Measurements from ENCODE around the gene HYAL1. TPM values are rescaled to one million over a fixed set of nuclear protein-coding genes. Genes with fewer than 3 reads are reported as not detected.
"Not testable (repeated sequence)": the region's sequence is repeated elsewhere in the genome, so short reads cannot be mapped to it uniquely, and the experiment has no call there.

HYAL1 gene
- total RNA-seq, 1 donor from 2014 or later, result 4.1 TPM

DNA sequence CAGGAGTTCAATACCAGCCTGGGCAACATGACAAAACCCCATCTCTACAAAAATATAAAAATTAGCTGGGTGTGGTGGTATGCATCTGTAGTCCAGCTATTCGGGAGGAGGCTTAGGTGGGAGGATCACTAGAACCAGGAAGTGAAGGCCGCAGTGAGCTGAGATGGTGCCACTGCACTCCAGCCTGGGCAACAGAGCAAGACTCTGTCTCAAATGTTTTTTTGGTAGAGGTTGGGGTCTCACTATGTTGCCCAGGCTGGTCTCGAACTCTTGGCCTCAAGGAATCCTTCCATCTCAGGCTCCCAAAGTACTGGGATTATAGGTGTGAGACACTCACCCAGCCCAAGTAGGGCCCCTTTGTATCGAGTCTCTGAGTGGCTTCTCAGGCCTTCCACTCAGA lies 9.3 kb downstream of the HYAL1 start:
- ATAC-seq, result no peak

DNA sequence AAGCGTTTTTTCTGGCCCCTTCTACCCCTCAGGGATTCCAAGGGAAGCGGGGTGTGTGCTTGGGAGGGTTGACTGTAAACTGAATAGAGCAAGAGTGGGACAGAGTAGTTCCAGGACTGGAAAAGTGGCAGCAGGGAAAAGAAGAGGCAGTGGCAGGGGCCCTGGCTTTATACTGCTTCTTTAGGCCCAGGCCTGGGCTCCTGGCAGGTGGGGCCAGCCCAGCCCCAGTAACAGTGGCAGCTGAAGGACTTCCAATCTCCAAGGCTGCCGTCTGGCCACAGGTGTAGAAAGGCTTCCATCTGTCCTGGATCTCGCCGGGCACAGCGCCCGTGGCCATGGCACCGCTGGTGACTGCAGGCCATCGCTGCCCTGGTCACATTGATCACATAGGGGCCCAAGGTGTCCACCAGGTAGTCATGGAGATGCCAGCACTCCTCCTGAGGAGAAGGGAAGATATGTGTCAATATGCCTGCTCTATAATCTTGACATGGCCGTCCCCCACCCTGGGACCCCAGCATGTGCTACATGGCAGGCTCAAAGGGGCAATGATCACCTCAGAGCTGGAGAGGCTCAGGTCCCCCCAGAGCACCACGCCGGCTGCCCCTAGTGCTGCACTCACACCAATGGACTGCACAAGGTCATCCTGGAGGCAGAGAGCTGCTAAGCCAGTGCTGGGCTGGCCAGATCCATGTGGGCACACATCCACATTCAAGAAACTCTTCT lies 10.1 kb downstream of the HYAL1 start:
- ATAC-seq, result no peak

DNA sequence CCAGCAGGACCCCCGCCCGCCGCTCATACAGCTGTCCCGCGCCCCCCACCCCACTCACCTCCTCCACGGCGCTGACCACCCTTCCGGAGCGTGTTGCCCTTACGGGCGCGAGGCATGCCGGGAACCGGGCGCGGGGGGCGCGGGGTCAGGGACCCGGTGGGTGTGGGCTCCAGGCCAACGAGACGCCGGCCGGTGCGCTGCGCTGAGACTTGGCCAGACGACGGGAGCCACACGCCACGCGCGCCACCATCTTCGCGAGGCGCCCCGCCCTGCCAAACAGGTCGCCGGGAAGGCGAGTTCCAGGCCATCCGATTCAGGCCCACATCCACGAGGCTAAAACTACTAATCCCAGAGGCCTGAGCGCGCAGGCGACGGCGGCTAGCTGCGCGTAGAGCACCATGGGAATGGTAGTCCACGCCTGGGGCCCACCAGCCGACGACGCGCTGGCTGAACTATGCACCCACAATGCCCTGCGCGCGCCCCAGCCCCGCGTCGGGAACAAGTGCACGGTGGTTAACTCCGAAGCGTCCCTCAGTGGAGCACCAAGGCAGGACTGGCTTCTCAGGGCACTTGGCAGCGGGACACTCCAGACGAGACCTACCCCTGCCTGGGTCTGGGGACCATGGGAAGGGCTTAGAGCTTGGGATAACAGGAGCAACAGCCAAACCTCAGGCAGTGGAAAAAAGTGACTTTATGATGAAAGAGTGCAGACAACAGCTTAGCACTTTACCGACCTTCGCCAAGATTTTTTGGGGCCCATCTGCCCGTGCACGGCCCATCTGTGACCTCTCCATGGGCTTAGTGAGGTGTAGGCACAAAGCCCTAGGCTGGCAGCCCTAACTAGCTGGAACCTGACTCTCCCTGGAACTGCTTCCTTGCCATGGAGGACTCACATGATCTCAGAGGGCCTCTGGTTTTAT lies 11.0 kb downstream of the HYAL1 start, which contains the start of gene IFRD2:
Gene IFRD2 (minus strand): TSS at position 271 of the 920 bp plus-strand sequence. CDS start 155 bp downstream, at position 116.
- ATAC-seq, result peak; percentile 92

DNA sequence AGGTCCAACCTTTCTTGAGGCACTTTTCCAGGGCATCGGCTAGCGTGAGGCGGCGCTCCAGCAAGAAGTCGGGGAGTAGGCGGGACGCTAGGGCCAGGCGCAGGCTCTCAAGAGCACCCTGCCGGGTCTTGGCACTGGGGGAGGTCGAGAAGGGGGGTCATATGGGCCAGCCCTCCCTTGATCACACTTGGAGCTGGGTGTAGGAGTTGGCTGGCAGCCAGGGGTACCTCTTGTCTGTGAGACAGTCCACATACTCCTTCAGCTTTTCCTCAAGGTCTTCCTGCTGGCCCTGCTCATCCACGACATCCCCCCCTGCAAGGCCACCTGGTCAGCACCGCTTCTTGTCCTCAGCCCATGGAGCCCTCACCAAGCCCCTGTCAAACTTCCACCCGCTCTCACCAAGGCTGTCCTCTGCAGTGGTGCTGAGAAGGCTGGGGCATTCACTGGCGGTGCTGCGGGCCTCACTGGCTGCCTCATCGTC lies 13.2 kb downstream of the HYAL1 start:
- no peak for ATAC-seq

DNA sequence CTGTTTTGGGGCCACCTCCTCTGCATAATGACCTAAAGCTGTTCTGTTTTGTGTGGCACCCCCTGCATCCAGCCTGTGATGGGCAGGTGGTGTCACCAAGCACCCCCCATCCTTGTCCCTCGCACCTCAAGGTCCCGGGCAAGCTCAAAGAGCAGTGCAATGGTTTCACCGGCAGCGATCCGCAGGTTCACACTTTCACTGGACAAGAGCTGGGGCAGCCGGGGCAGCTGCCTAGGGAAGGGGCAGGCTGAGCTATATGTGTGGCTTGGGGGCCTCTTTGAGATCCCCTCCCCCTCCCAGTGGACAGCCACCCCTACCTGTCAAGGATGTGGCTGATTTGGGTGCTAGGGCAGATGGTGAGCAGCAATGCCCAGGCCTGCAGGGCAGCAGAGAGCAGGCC lies 14.2 kb downstream of the HYAL1 start:
- no peak for ATAC-seq

DNA sequence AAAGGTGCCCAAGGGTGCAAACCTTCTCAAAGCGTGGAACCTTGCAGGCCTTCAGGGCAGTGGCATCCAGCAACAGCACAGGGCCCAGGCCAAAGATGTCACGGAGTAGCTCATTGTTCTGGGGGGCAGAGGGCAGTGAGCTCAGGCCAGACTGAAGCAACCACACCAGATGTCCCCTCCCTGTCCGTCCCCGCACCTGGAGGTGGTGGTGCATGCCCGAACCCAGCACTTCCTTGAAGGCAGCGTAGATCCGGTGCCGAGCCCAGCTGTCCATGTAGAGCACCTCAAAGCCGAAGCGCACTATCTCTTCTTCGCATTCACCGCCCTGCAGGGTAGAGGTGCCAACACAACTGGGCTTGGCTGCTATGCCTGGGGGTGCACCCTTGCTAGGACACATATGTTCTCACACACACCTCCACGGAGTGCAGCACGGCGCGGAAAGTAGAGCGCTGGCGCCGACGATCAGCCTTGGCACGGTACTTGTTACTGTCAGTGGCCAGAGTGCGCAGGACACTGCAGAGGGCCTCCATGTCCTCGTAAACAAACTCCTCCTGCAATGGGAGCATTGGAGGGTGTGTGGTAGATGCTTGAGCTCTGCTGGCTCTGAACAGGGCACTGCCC lies 14.9 kb downstream of the HYAL1 start:
- no peak for ATAC-seq

DNA sequence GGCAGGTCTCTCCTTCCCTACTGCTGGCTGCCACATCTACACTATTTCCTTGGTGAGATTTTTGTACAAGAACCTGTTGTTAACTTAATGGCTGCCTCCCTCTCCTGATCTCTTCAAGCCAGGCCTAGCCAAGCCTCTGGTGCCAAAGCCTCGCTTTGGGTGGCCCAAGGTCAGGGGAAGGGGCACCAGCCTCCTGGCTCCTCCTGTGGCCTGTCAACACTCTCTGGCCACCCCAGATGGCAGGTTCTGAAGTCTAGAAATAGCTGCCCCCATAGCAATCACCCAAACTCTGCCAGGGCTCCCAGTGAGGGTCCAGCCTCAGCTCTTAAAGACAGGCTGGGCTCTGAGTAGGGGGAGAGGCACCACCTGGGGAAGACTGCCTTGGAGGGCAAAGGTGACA lies 16.1 kb downstream of the HYAL1 start:
- no peak for ATAC-seq

DNA sequence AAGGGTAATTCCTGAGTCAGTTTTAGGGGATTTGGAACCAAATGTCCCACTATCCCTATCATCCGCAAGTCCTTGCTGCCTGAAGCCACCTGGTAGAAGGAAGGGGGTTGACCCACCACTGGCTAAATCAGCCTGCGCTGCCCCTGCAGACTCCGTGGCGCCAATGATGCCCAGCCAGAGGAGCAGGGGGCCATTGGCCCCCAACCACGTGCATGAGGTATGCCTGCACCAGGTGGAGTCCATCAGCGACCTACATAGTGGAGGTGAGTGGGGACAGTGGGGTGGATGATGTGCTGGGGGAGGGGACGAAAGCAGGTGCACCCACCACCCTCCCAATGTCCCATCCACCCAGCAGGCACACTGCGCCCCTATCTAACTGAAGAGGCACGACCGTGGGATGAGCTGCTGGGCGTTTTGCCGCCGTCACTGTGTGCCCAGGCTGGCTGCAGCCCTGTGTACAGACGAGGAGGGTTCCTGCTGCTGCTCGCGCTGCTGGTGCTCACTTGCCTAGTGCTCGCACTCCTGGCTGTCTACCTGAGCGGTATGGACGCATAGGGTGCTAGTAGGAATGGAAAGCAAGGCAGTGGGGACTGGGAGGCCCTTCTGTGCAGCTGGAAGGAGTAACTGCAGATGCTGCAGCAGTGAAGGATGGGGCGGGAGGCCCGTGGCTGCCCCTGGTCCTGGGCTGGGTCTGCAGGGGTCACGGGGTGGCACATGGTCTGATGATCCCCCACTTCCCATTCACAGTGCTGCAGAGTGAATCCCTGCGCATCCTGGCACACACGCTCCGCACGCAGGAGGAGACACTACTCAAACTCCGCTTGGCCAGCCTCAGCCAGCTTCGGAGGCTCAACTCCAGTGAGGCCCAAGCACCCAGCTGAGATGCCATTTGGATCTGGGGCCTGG lies 16.8 kb downstream of the HYAL1 start:
- peak; percentile 2 for ATAC-seq

DNA sequence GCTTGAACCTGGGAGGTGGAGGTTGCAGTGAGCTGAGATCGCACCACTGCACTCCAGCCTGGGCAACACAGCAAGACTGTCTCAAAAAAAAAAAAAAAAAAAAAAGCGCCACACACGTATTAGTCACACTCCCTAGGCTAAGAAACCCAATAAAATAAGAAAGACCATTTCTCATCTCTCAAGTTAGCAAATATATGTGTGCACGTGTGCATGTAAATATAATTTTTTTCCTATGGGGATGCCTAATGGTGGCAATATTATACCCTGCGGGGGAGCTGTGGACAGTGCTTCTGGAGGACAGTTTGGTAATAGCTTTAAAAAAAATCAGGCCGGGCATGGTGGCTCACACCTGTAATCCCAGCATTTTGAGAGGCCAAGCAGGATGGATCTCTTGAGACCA lies 19.3 kb downstream of the HYAL1 start:
- ATAC-seq, result not testable (repeated sequence)

DNA sequence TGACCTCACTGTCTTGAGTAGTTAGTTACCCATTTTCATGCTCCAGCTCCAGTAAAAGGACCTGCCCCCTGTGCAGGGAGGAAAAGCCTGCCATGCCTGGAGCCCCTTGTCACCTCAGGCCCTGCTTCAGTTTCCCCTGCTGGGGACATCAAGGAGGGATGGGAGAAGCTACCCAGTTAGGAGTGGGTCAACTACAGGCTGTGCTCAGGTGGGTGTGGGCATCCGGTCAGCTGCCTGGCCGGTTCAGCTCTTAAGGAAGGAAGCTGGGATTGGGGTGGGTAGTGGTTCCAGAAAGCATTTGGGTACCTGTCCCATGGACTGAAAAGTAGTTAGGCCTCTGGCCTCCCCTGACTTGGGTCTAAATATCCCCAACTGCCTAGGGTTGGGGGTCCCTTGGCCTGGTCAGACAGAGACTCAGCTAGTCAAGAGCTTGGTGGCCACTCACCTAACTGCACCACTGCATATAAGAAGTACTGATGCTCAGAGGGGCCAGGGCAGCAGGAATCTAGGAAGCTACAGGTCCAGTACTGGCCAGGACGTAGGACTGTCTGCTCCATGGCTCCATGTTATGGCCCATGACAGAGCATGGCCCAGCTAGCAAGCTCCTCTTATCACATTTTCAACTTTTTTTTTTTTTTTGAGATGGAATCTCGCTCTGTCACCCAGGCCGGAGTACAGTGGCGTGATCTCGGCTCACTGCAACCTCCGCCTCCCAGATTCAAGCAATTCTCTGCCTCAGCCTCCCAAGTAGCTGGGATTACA lies 23.9 kb downstream of the HYAL1 start:
- no peak for ATAC-seq

DNA sequence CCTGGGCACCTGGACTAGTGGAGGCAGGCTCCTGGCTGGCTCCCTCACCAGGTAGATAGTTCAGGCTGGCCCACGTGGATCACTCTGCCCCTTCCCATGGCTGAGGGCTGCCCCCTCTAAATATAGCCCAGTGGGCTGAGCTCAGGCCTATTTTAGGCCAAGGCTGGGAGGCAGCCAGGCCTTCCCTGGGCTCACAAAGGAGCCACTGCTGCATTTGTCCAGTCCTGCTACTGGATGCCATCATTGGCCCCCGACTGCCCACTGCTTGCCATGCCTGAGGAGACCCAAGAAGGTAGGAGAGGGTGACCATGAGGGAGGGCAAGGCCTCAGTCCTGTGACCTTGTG lies 24.5 kb downstream of the HYAL1 start, which contains the start of gene LSMEM2:
Gene LSMEM2 (plus strand): TSS at position 208 of the 345 bp plus-strand sequence. CDS start 27 bp downstream, at position 235.
- no peak for ATAC-seq

DNA sequence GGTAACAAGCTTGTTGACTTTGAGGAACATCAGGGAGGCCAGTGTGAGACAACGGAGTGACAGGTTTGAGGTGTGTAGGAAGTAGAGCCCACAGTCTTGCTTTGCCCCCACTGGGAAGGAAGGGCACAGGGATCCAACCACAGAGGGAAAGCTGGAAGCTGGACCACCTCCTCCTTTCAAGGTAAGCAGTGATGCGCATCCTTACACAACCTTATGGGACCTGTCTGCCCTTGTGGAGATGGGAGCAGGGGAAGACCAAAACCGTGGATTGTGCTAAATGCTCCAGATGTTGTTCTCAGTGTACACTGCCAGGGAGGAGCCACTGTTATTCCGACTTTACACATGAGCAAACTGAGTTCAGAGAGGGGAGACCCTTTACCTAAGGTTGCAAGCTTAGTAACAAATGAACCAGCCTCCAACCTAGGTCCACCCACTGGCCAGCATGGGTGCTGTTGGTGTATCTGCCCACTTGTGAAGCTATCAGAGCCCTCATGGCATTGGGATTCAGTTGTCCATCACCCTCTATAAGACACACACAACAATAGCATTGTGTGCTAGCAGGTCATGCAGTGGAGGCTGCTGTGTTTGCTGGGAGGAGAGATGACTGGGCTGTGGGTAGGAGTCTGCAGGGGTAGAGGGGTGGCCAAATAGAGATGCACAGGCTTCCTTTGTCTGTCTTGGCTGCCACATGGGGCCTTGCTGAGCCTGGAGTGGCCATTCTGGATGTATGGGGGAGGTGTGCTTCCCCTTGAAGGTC lies 25.1 kb downstream of the HYAL1 start:
- ATAC-seq, result no peak

DNA sequence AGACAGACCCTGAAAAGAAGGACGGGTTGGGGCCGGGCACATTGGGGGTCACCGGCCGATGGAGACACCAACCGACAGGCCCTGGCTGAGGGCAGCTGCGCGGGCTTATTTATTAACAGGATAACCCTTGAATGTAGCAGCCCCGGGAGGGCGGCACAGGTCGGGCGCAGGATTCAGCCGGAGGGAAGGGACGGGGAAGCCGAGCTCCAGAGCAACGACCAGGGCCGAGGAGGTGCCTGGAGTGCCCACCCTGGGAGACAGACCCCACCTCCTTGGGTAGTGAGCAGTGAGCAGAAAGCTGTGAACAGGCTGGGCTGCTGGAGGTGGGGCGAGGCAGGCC lies 26.6 kb downstream of the HYAL1 start:
- ATAC-seq, result no peak

DNA sequence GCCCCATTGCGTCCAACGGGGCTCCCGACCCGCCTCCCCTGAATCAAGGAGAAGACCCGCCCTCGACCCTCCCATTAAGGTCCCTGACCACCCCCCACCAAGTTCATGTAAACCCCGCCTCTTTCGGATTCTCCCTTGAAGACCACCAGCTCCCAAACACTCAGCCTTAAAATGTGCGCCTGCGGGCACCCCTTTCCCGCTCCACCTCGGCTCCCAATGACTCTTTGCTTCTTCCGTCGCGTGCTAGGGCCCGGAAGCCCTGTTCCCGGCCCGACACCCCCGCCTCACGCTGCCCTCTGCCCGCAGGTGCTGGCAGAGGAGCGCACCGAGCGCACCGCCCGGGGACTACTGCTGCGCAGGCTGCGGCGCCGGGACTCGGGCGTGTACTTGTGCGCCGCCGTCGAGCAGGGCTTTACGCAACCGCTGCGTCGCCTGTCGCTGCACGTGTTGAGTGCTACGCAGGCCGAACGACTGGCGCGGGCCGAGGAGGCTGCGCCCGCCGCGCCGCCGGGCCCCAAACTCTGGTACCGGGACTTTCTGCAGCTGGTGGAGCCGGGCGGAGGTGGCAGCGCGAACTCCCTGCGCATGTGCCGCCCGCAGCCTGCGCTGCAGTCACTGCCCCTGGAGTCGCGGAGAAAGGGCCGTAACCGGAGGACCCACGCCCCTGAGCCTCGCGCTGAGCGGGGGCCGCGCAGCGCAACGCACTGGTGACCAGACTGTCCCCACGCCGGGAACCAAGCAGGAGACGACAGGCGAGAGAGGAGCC lies 27.2 kb downstream of the HYAL1 start:
- ATAC-seq, result no peak

DNA sequence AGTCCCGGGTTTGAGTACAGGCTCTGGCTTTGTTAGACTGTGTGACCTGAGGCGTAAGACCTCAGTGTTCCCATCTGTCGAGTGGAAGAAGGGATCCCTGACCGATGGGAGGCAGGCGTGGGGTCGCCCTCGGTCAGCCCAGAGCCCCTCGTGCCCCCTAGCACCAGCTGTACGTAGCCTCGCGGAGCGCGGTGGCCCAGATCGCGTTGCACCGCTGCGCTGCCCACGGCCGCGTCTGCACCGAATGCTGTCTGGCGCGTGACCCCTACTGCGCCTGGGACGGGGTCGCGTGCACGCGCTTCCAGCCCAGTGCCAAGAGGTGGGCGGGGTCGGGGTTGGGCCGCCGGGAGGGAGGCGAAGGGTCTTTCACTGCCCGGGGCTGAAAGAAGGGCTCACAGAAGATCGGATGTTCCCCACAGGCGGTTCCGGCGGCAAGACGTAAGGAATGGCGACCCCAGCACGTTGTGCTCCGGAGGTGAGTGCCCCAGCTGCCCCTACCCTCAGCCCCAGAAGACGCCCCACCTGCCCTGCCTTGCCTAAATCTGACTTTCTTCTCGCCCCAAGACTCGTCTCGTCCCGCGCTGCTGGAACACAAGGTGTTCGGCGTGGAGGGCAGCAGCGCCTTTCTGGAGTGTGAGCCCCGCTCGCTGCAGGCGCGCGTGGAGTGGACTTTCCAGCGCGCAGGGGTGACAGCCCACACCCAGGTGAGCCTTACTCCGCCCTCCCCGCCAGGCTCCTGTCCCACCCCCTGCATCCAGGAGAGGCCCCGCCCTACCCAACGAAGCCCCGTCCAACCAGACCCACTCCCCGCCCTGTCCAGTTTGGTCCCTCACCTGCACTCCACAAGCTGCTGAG lies 28.0 kb downstream of the HYAL1 start:
- ATAC-seq, result no peak

DNA sequence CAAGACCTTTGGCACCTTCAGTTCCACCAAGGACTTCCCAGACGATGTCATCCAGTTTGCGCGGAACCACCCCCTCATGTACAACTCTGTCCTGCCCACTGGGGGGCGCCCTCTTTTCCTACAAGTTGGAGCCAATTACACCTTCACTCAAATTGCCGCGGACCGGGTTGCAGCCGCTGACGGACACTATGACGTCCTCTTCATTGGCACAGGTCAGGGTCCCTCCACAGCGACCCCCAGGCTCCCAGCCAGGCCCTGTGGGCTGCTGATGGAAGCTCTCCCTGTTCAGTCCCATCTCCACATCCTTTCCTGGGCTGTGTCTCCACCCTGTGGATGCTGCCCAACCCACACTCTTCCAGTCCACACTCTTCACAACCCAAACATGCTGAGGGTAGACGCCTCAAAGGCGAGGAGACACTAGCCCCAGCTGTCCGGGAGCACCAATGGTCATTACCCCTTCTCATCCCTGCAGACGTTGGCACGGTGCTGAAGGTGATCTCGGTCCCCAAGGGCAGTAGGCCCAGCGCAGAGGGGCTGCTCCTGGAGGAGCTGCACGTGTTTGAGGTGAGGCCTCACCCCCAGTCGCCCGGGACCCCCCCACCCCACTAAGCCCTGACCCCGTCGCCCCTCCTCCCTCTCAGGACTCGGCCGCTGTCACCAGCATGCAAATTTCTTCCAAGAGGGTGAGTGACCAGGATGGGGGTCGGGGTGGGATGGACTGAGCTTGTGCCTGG lies 28.8 kb downstream of the HYAL1 start:
- ATAC-seq, result peak; percentile 37

DNA sequence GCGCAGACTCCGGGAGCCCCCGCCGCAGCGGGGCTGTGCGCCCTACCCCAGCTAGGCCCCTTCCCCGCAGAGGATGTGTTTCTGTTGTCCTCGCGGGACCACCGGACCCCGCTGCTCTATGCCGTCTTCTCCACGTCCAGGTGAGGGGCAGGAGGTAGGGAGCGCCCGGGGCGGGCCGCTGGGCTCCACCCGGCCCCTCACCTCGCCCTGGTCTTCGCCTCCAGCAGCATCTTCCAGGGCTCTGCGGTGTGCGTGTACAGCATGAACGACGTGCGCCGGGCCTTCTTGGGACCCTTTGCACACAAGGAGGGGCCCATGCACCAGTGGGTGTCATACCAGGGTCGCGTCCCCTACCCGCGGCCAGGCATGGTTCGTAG lies 29.7 kb downstream of the HYAL1 start:
- ATAC-seq, result no peak

Measured in esophagus mucosa (tissue), 1 donor.